HG02870 (cell line): ENCODE data around the gene MAOA.
"Not testable (repeated sequence)": the region's sequence is repeated elsewhere in the genome, so short reads cannot be mapped to it uniquely, and the experiment has no call there.

ENCODE experiments used
- ATAC-seq: cut with Tn5 transposase; IDR thresholded peaks from one replicate; pipeline ENCODE4 v1.9.1; 2021; ENCODE audit warnings: mild to moderate bottlenecking, moderate library complexity; ENCODE audit not compliant: unreplicated experiment

The MAOA gene

GRCh38 chrX:43661521-43662240 lies 5.6 kb downstream of the MAOA start:
- no peak for ATAC-seq

GRCh38 chrX:43663173-43663572 lies 7.1 kb downstream of the MAOA start:
- ATAC-seq = no peak

GRCh38 chrX:43664258-43664657 lies 8.2 kb downstream of the MAOA start:
- ATAC-seq = no peak

- ATAC-seq = no peak
Observed at GRCh38 chrX:43664708-43665107, 8.6 kb downstream of the MAOA start.

- ATAC-seq = no peak
Observed at GRCh38 chrX:43666311-43666912, 10.3 kb downstream of the MAOA start.

- ATAC-seq = not testable (repeated sequence)
Observed at GRCh38 chrX:43675965-43676628, 20.0 kb downstream of the MAOA start.

- no peak for ATAC-seq
Observed at GRCh38 chrX:43676971-43677572, 21.0 kb downstream of the MAOA start.

GRCh38 chrX:43677993-43678392 lies 21.9 kb downstream of the MAOA start:
- ATAC-seq = no peak

- ATAC-seq = no peak
Observed at GRCh38 chrX:43679058-43679457, 23.0 kb downstream of the MAOA start.

- ATAC-seq = no peak
Observed at GRCh38 chrX:43679778-43680177, 23.7 kb downstream of the MAOA start.

GRCh38 chrX:43682726-43683125 lies 26.6 kb downstream of the MAOA start:
- ATAC-seq = no peak

- ATAC-seq = no peak
Observed at GRCh38 chrX:43685221-43685620, 29.1 kb downstream of the MAOA start.

- ATAC-seq = no peak
Observed at GRCh38 chrX:43688586-43688985, 32.5 kb downstream of the MAOA start.

- no peak for ATAC-seq
Observed at GRCh38 chrX:43693602-43694406, 37.7 kb downstream of the MAOA start.

- no peak for ATAC-seq
Observed at GRCh38 chrX:43699475-43699874, 43.4 kb downstream of the MAOA start.

- no peak for ATAC-seq
Observed at GRCh38 chrX:43702079-43702524, 46.0 kb downstream of the MAOA start.

GRCh38 chrX:43702660-43703059 lies 46.6 kb downstream of the MAOA start:
- no peak for ATAC-seq

GRCh38 chrX:43703211-43703791 lies 47.2 kb downstream of the MAOA start:
- ATAC-seq = no peak

- ATAC-seq = no peak
Observed at GRCh38 chrX:43706786-43707370, 50.8 kb downstream of the MAOA start.
